HepG2 (cell line): Measurements from ENCODE around the gene COPS4. TPM values are rescaled to one million over a fixed set of nuclear protein-coding genes. Genes with fewer than 3 reads are reported as not detected.

Experiments
- ATF1 ChIP-seq: IDR thresholded peaks from 2 replicates; pipeline ENCODE4 v1.6.1; 2016; ENCODE audit warnings: mild to moderate bottlenecking, control low read depth
- ESRRA ChIP-seq: sonication (generic); formaldehyde crosslinking; IDR thresholded peaks from 2 replicates; pipeline ENCODE4 v1.5.1; 2020; ENCODE audit warnings: mild to moderate bottlenecking, low read depth, missing genetic modification reagents
- FOSL2 ChIP-seq: sonication (generic); formaldehyde crosslinking; IDR thresholded peaks from 2 replicates; pipeline ENCODE4 v1.4.0; 2020; ENCODE audit warnings: missing genetic modification reagents
- GATAD1 ChIP-seq: IDR thresholded peaks from 2 replicates; pipeline ENCODE4 v1.6.1; 2016; ENCODE audit warnings: missing genetic modification reagents, missing compliant biosample characterization
- HNRNPLL ChIP-seq: fragments of 200-400 bp; formaldehyde crosslinking; IDR thresholded peaks from 2 replicates; pipeline ENCODE4 v1.6.1; 2017; ENCODE audit warnings: mild to moderate bottlenecking, low read depth, low read length; ENCODE audit not compliant: poor library complexity, severe bottlenecking
- HOXA9 ChIP-seq: sonication (generic); formaldehyde crosslinking; IDR thresholded peaks from 2 replicates; pipeline ENCODE4 v1.8.1; 2022; ENCODE audit warnings: missing genetic modification reagents, mild to moderate bottlenecking, moderate library complexity, borderline replicate concordance
- IKZF1 ChIP-seq: fragments of 450-650 bp; IDR thresholded peaks from 2 replicates; pipeline ENCODE4 v1.7.1; 2016
- KDM6A ChIP-seq: IDR thresholded peaks from 2 replicates; pipeline ENCODE4 v1.6.1; 2016; ENCODE audit warnings: low read depth
- MED13 ChIP-seq: sonication (generic); formaldehyde crosslinking; IDR thresholded peaks from 2 replicates; pipeline ENCODE4 v1.5.0; 2020; ENCODE audit warnings: missing genetic modification reagents
- TIGD3 ChIP-seq: sonication (generic); formaldehyde crosslinking; IDR thresholded peaks from 2 replicates; pipeline ENCODE4 v1.5.1; 2020; ENCODE audit warnings: mild to moderate bottlenecking, missing genetic modification reagents, borderline replicate concordance
- U2AF2 ChIP-seq: fragments of 200-400 bp; formaldehyde crosslinking; IDR thresholded peaks from 2 replicates; pipeline ENCODE4 v1.6.1; 2017; ENCODE audit warnings: low read depth, mild to moderate bottlenecking, low read length
- ZBTB38 ChIP-seq: sonication (generic); formaldehyde crosslinking; IDR thresholded peaks from 2 replicates; pipeline ENCODE4 v1.5.1; 2020; ENCODE audit warnings: mild to moderate bottlenecking, missing genetic modification reagents
- ZFX ChIP-seq: sonication (generic); formaldehyde crosslinking; IDR thresholded peaks from 2 replicates; pipeline ENCODE4 v1.4.0; 2020; ENCODE audit warnings: mild to moderate bottlenecking, low read depth, missing genetic modification reagents, moderate library complexity
- ZKSCAN8 ChIP-seq: IDR thresholded peaks from 2 replicates; pipeline ENCODE4 v1.6.1; 2016; ENCODE audit warnings: borderline replicate concordance, missing genetic modification reagents, missing compliant biosample characterization
- ZNF335 ChIP-seq: sonication (generic); formaldehyde crosslinking; IDR thresholded peaks from 2 replicates; pipeline ENCODE4 v1.4.0; 2020; ENCODE audit warnings: missing genetic modification reagents
- ZNF33A ChIP-seq: sonication (generic); formaldehyde crosslinking; IDR thresholded peaks from 2 replicates; pipeline ENCODE4 v1.5.1; 2020; ENCODE audit warnings: missing genetic modification reagents, mild to moderate bottlenecking, moderate library complexity, borderline replicate concordance
- ZNF354B ChIP-seq: sonication (generic); formaldehyde crosslinking; IDR thresholded peaks from 2 replicates; pipeline ENCODE4 v1.8.0; 2022; ENCODE audit warnings: mild to moderate bottlenecking, missing genetic modification reagents
- ZNF460 ChIP-seq: sonication (generic); formaldehyde crosslinking; IDR thresholded peaks from 2 replicates; pipeline ENCODE4 v1.5.1; 2020; ENCODE audit warnings: missing genetic modification reagents, mild to moderate bottlenecking, borderline replicate concordance
- ZNF512 ChIP-seq: sonication (generic); formaldehyde crosslinking; IDR thresholded peaks from 2 replicates; pipeline ENCODE4 v1.4.0; 2020; ENCODE audit warnings: mild to moderate bottlenecking, missing genetic modification reagents
- ZNF530 ChIP-seq: sonication (generic); formaldehyde crosslinking; IDR thresholded peaks from 2 replicates; pipeline ENCODE4 v1.5.0; 2020; ENCODE audit warnings: low read depth, mild to moderate bottlenecking, missing genetic modification reagents
- ZNF569 ChIP-seq: sonication (generic); formaldehyde crosslinking; IDR thresholded peaks from 2 replicates; pipeline ENCODE4 v1.5.0; 2020; ENCODE audit warnings: mild to moderate bottlenecking, missing genetic modification reagents, moderate library complexity, borderline replicate concordance
- ZNF766 ChIP-seq: sonication (generic); formaldehyde crosslinking; IDR thresholded peaks from 2 replicates; pipeline ENCODE4 v1.5.0; 2020; ENCODE audit warnings: missing genetic modification reagents, borderline replicate concordance
- ZNF782 ChIP-seq: sonication (generic); formaldehyde crosslinking; IDR thresholded peaks from 2 replicates; pipeline ENCODE4 v1.4.0; 2020; ENCODE audit warnings: missing genetic modification reagents, mild to moderate bottlenecking, borderline replicate concordance
- ZXDC ChIP-seq: sonication (generic); formaldehyde crosslinking; IDR thresholded peaks from 2 replicates; pipeline ENCODE4 v1.5.0; 2020; ENCODE audit warnings: mild to moderate bottlenecking, missing genetic modification reagents
- polyA plus RNA-seq, 8 experiments: library from polyadenylated mRNA; depleted of rRNA in 3 of 8; stranded (reverse) in 7 of 8; unstranded in 1 of 8; fragments of >200 nt; fragmentation: Illumina TruSeq in 4 of 8; extraction: Trizol in 4 of 8; gene quantifications; 2 replicates each; pipeline versions ENCODE4 v1.2.1 to v1.2.3, GENCODE V29; 2011 to 2016; ENCODE audit warnings: low read depth in 4 of 8, missing spikeins in 1 of 8, mixed read lengths in 1 of 8; ENCODE audit not compliant: insufficient read depth in 1 of 8
- total RNA-seq, 5 experiments: library from RNA; depleted of rRNA; stranded (reverse); fragments of >200 nt; fragmentation: Illumina TruSeq; extraction: Trizol; gene quantifications; 2 replicates each; pipeline ENCODE4 v1.2.3, GENCODE V29; 2016; ENCODE audit warnings: low read depth in 1 of 5
- TF ChIP-seq, protein P1 (sequence below): sonication (generic); formaldehyde crosslinking; IDR thresholded peaks from 2 replicates; pipeline ENCODE4 v1.8.1; 2023; ENCODE audit warnings: mild to moderate bottlenecking, missing genetic modification reagents, borderline replicate concordance

The COPS4 gene
- total and polyA plus RNA-seq, 2 of the 13 experiments (the other 11 are each of a cell fraction or from before 2014, with no cell fraction given) = 28.8 to 52.5 TPM

GRCh38 chr4:83012687-83013419 is 22.1 kb upstream of the COPS4 start (continued):
- TF ChIP-seq U2AF2 (no peak), ZNF530 (CRISPR knock-in tag) (no peak), FOSL2 (peak; percentile 64), ZXDC (0 out of 2 replicates have a peak, but pooled peaks have one; percentile 69), KDM6A (CRISPR knock-in tag) (no peak), ZNF460 (CRISPR knock-in tag) (peak; percentile 60; the same call in 1 of the 2 replicates), ZNF512 (no peak), ZNF335 (CRISPR knock-in tag) (peak; percentile 52; the same call in 1 of the 2 replicates), ATF1 (CRISPR knock-in tag) (peak; percentile 87), ZNF354B (no peak), HNRNPLL (peak; percentile 84), ZFX (CRISPR knock-in tag) (no peak), ZBTB38 (CRISPR knock-in tag) (peak; percentile 36; the same call in 1 of the 2 replicates), IKZF1 (no peak), ZNF33A (CRISPR knock-in tag) (no peak), GATAD1 (CRISPR knock-in tag) (peak; percentile 90), ZNF782 (CRISPR knock-in tag) (no peak), TIGD3 (CRISPR knock-in tag) (no peak), ZKSCAN8 (CRISPR knock-in tag) (peak; percentile 74; the same call in 1 of the 2 replicates), ZNF766 (CRISPR knock-in tag) (peak; percentile 78), MED13 (no peak; the same call in 1 of the 2 replicates), ZNF569 (CRISPR knock-in tag) (no peak), ESRRA (CRISPR knock-in tag) (no peak), HOXA9 (CRISPR knock-in tag) (no peak)
- TF ChIP-seq, protein P1, sequence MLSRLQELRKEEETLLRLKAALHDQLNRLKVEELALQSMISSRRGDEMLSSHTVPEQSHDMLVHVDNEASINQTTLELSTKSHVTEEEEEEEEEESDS (CRISPR knock-in tag) = no peak
